K562 (cell line): ENCODE measurements around the gene MCL1. TPM values are rescaled to one million over a fixed set of nuclear protein-coding genes. Genes with fewer than 3 reads are reported as not detected.
A peak's percentile ranks its signal among the peaks of the same experiment; 100 is the strongest.

ENCODE experiments used
- ATAC-seq: fragments of 200-7000 bp; cut with Tn5 transposase; 3 replicates; pipeline ENCODE4 v1.9.1; 2020; ENCODE audit warnings: moderate library complexity
- BruUV-seq: library from RNA; stranded (reverse); fragments of 400-500 nt; replicated peaks from 2 replicates; lab custom pipeline; 2021; lab: Mats Ljungman, UMichigan
- CTCF ChIA-PET: fragments of 300-600 bp; formaldehyde crosslinking; extraction: SDS; loops from one replicate; lab custom pipeline; 2021; ENCODE audit warnings: low intra/inter-chr PET ratio; lab: Yijun Ruan, JAX
- POLR2A ChIA-PET: fragments of 300-600, 350-650 bp; sonication (Branson Sonifier 250); formaldehyde crosslinking; extraction: SDS; loops from one replicate; lab custom pipeline; 2021; ENCODE audit warnings: antibody characterized with exemption, inconsistent platforms; lab: Yijun Ruan, JAX
- DNase-seq, 4 experiments: peaks; one replicate each; pipeline versions ENCODE4 v3.0.0 to v3.0.0-alpha.2; 2011 to 2018; ENCODE audit warnings: low spot score in 3 of 4, mixed read lengths in 3 of 4; ENCODE audit errors: extremely low read depth in 1 of 4
- FAIRE-seq: peaks from 2 replicates; lab custom pipeline; 2011; peaks lifted over from hg19 to GRCh38; lab: Jason Lieb, UNC
- H2AFZ ChIP-seq: 2 replicates; pipeline ENCODE4 v1.6.0; 2011; ENCODE audit warnings: low read depth, low read length, control low read depth, inconsistent platforms
- H3K27ac ChIP-seq: fragments of 200-600 bp; 3 replicates; pipeline ENCODE4 v1.8.0; 2011; ENCODE audit warnings: low read depth, mild to moderate bottlenecking, control low read depth, inconsistent platforms, low read length, moderate library complexity, mixed read lengths; ENCODE audit errors: extremely low read depth
- H3K27me3 ChIP-seq, 2 experiments: fragments of 300-600 bp in 1 of 2; 2 replicates in 1 of 2; 3 replicates in 1 of 2; pipeline versions ENCODE4 v1.6.0 to v1.8.0; 2011; ENCODE audit warnings: inconsistent platforms in 2 of 2, low read length in 2 of 2, mild to moderate bottlenecking in 1 of 2, mixed read lengths in 1 of 2, moderate library complexity in 1 of 2; ENCODE audit not compliant: control insufficient read depth in 2 of 2, insufficient read depth in 2 of 2
- H3K36me3 ChIP-seq: fragments of 300-600 bp; 3 replicates; pipeline ENCODE4 v1.8.0; 2011; ENCODE audit warnings: mild to moderate bottlenecking, low read length, inconsistent platforms; ENCODE audit not compliant: control insufficient read depth, insufficient read depth
- H3K4me1 ChIP-seq, 2 experiments: fragments of 200-600 bp in 1 of 2; replicated peaks in 1 of 2; 2 replicates in 1 of 2; 3 replicates in 1 of 2; pipeline versions ENCODE4 v1.5.1 to v1.8.0; 2011; ENCODE audit warnings: inconsistent platforms in 2 of 2, low read length in 2 of 2, mild to moderate bottlenecking in 1 of 2, mixed read lengths in 1 of 2, moderate library complexity in 1 of 2; ENCODE audit not compliant: control insufficient read depth in 2 of 2, insufficient read depth in 2 of 2
- H3K4me2 ChIP-seq: 2 replicates; pipeline ENCODE4 v1.6.1; 2011; ENCODE audit warnings: low read length, control low read depth, inconsistent platforms, mixed read lengths; ENCODE audit not compliant: insufficient read depth
- H3K4me3 ChIP-seq: fragments of 200-600 bp; sonication (generic), shearing (Covaris generic); 2 replicates; pipeline ENCODE4 v1.5.1; 2016; ENCODE audit warnings: control low read depth, inconsistent platforms
- H3K79me2 ChIP-seq: fragments of 200-600 bp; 3 replicates; pipeline ENCODE4 v1.8.0; 2011; ENCODE audit warnings: low read length, inconsistent platforms; ENCODE audit not compliant: control insufficient read depth, insufficient read depth
- H3K9ac ChIP-seq, 2 experiments: 2 replicates each; pipeline versions ENCODE4 v1.6.0 to v1.6.1; 2011; ENCODE audit warnings: low read depth in 2 of 2, low read length in 2 of 2, control low read depth in 1 of 2, inconsistent platforms in 1 of 2, mild to moderate bottlenecking in 1 of 2, mixed read lengths in 1 of 2; ENCODE audit not compliant: insufficient read depth in 1 of 2
- H3K9me1 ChIP-seq: one replicate; pipeline ENCODE4 v1.6.0; 2011; ENCODE audit warnings: inconsistent platforms, mild to moderate bottlenecking, low read length, moderate library complexity; ENCODE audit not compliant: control insufficient read depth, insufficient read depth
- H3K9me3 ChIP-seq: replicated peaks from 2 replicates; pipeline ENCODE4 v1.5.1; 2011; ENCODE audit warnings: low read depth, low read length, inconsistent platforms; ENCODE audit not compliant: control insufficient read depth, insufficient read depth
- H4K20me1 ChIP-seq: replicated peaks from 2 replicates; pipeline ENCODE4 v1.6.1; 2011; ENCODE audit warnings: low read length, inconsistent platforms, mixed read lengths; ENCODE audit not compliant: control insufficient read depth, insufficient read depth
- ADNP ChIP-seq: fragments of 200-800 bp; sonication (Bioruptor generic); IDR thresholded peaks from 2 replicates; pipeline ENCODE4 v1.6.1; 2016; ENCODE audit warnings: missing genetic modification characterization, missing compliant biosample characterization
- ARID3B ChIP-seq: fragments of 250-450 bp; sonication (Bioruptor Pico); IDR thresholded peaks from 2 replicates; pipeline ENCODE4 v1.4.0; 2020; ENCODE audit warnings: borderline replicate concordance
- CTBP1 ChIP-seq: fragments of 450-650 bp; IDR thresholded peaks from 2 replicates; pipeline ENCODE4 v1.6.1; 2016; ENCODE audit warnings: borderline replicate concordance
- ETV5 ChIP-seq: sonication (generic); formaldehyde crosslinking; IDR thresholded peaks from 2 replicates; pipeline ENCODE4 v1.4.0; 2020; ENCODE audit warnings: low read depth, mild to moderate bottlenecking, missing genetic modification reagents
- HDAC8 ChIP-seq: fragments of 450-650 bp; IDR thresholded peaks from 2 replicates; pipeline ENCODE4 v1.6.1; 2016; ENCODE audit warnings: mild to moderate bottlenecking, missing genetic modification characterization, moderate library complexity, missing compliant biosample characterization
- KDM1A ChIP-seq, 2 experiments: fragments of 450-650 bp; IDR thresholded peaks; 2 replicates each; pipeline ENCODE4 v1.6.1; 2016; ENCODE audit warnings: mild to moderate bottlenecking in 2 of 2
- MBD2 ChIP-seq: sonication (generic); IDR thresholded peaks from 2 replicates; pipeline ENCODE4 v1.6.1; 2016; ENCODE audit warnings: low read depth, borderline replicate concordance
- MCM2 ChIP-seq: fragments of 450-650 bp; IDR thresholded peaks from 2 replicates; pipeline ENCODE4 v1.6.1; 2017; ENCODE audit warnings: low read depth, mild to moderate bottlenecking
- NFRKB ChIP-seq: fragments of 450-650 bp; IDR thresholded peaks from 2 replicates; pipeline ENCODE4 v1.6.1; 2016; ENCODE audit warnings: low read depth
- NFYB ChIP-seq: IDR thresholded peaks from 2 replicates; pipeline ENCODE4 v1.6.1; 2011; ENCODE audit warnings: mild to moderate bottlenecking, moderate library complexity; ENCODE audit not compliant: insufficient read length; ENCODE audit errors: extremely low read depth
- SMAD3 ChIP-seq: fragments of 450-650 bp; formaldehyde crosslinking; conservative IDR thresholded peaks from 2 replicates; pipeline ENCODE4 v1.4.0; 2020; ENCODE audit warnings: mild to moderate bottlenecking
- TAF9B ChIP-seq: fragments of 450-650 bp; IDR thresholded peaks from 2 replicates; pipeline ENCODE4 v1.6.1; 2018; ENCODE audit warnings: mild to moderate bottlenecking; ENCODE audit not compliant: partially characterized antibody
- ZNF184 ChIP-seq: sonication (generic); formaldehyde crosslinking; IDR thresholded peaks from 2 replicates; pipeline ENCODE4 v1.5.0; 2020; ENCODE audit warnings: missing genetic modification reagents
- ZNF212 ChIP-seq: fragments of 450-650 bp; formaldehyde crosslinking; IDR thresholded peaks from 2 replicates; pipeline ENCODE4 v1.4.0; 2020; ENCODE audit warnings: mild to moderate bottlenecking
- WGBS: fragments of 100-300 bp; shearing (Covaris generic); methylation state at CpG from one replicate; pipeline ENCODE4 v1.1.6; 2016; ENCODE audit warnings: low coverage, mixed read lengths; ENCODE audit not compliant: insufficient coverage; ENCODE audit errors: missing lambda C conversion rate; 5-methylcytosine and 5-hydroxymethylcytosine counted together
- in situ Hi-C: fragments of 300-500 bp; cut with MboI; formaldehyde crosslinking; loops from 4 replicates; pipeline ENCODE4 v1.15.0; 2018; ENCODE audit warnings: inconsistent platforms, mixed read lengths
- intact Hi-C: fragments of 100-400 bp; cut with micrococcal nuclease; formaldehyde crosslinking; loops from 2 replicates; pipeline ENCODE4 v1.14.2; 2022
- polyA plus RNA-seq, 8 experiments: library from polyadenylated mRNA; depleted of rRNA in 4 of 8; stranded (reverse) in 5 of 8; unstranded in 3 of 8; fragments of >200 nt; fragmentation: Nextera tagmentation in 2 of 8; fragmentation: Illumina TruSeq in 1 of 8; extraction: Ambion mirVana in 2 of 8; extraction: Trizol in 1 of 8; gene quantifications; 2 replicates each; pipeline versions ENCODE4 v1.2.1 to v1.2.3, GENCODE V29; 2011 to 2014; ENCODE audit warnings: inconsistent platforms in 1 of 8, missing spikeins in 1 of 8
- total RNA-seq, 7 experiments: library from RNA; depleted of rRNA in 6 of 7; stranded (reverse); fragments of >200 nt in 6 of 7; fragmentation: Illumina TruSeq in 2 of 7; extraction: Trizol in 2 of 7; gene quantifications; 2 replicates each; pipeline versions ENCODE4 v1.2.1 to v1.2.3, GENCODE V29; 2011 to 2021; ENCODE audit warnings: low replicate concordance in 1 of 7

MCL1 gene
- total and polyA plus RNA-seq, 9 of the 15 experiments (the other 6 are each of a cell fraction or from before 2014, with no cell fraction given) = 27.1 to 224 (median 138) TPM

- H3K36me3 ChIP-seq = peaks cover 16% of the 10 kb centered on the region
- WGBS = 0% methylated on average over 4 of the region's 4 CpGs
- peaks cover 56 to 84% of the 10 kb centered on the region in 2 experiments for H3K4me1 ChIP-seq
- peak overlapping the region; percentile 87 for H3K27ac ChIP-seq
- FAIRE-seq = no peak
- H3K27me3 ChIP-seq = no peaks in the 10 kb centered on the region
- no TSS peak for BruUV-seq
- DNase-seq = no peak
- POLR2A ChIA-PET = interaction anchor here (0.8 to 8.9 kb wide), 10 partner anchors 8 to 81 kb away, joined by 3 to 53 read pairs (median 4); partner anchors contain the start of genes ENSA and TARS2
- ATAC-seq = no peak
- no peaks in the 10 kb centered on the region for H4K20me1 ChIP-seq
- 0 out of 2 replicates have a peak, but pooled peaks have one; percentile 23 for TF ChIP-seq NFRKB
- TF ChIP-seq ZNF212 (CRISPR knock-in tag) = no peak
- TF ChIP-seq ETV5 (CRISPR knock-in tag) = no peak
- TF ChIP-seq ARID3B (CRISPR knock-in tag) = no peak
- TF ChIP-seq HDAC8 (tag) = no peak
- no peak for TF ChIP-seq ZNF184
- TF ChIP-seq TAF9B = peak; percentile 28
- TF ChIP-seq SMAD3 = no peak
- no peak for TF ChIP-seq MCM2
- no peak for TF ChIP-seq NFYB
- peak; percentile 62; the same call in 1 of the 2 replicates for TF ChIP-seq ADNP (tag)
- TF ChIP-seq CTBP1 = no peak
- no peak for TF ChIP-seq MBD2
- TF ChIP-seq KDM1A (IDR thresholded peaks at IDR 0.05) = peak; percentile 73 to 88
- no peaks in the 10 kb centered on the region for H3K9me1 ChIP-seq
- H2AFZ ChIP-seq = peak overlapping the region; percentile 61
- peak overlapping the region; percentile 95 to 99; a peak in 3 of 4 replicates for H3K9ac ChIP-seq
- in situ Hi-C loops = no loop called here
- H3K79me2 ChIP-seq = peaks cover 65% of the 10 kb centered on the region
- CTCF ChIA-PET = interaction anchor here (0.6 kb wide), 1 partner anchor 306 kb away, joined by 3 read pairs; no protein-coding TSS in a partner anchor
- H3K9me3 ChIP-seq = no peaks in the 10 kb centered on the region
- H3K4me3 ChIP-seq = peak overlapping the region; percentile 75
- peak overlapping the region; percentile 83 for H3K4me2 ChIP-seq
- intact Hi-C loops = loop anchor here (5.0 to 10.0 kb wide), 4 partner anchors 41 to 429 kb away; partner anchors contain the start of genes CA14, ECM1 and RPRD2
These were observed 31.1 kb downstream of the MCL1 start for GRCh38 chr1:150548324-150548631.
